Transverse colon (tissue), 4 donors: ENCODE data around the gene RAB4A. TPM values are rescaled to one million over a fixed set of nuclear protein-coding genes. Genes with fewer than 3 reads are reported as not detected.

ENCODE experiments used
- DNase-seq: peaks from one replicate; pipeline ENCODE4 v3.0.0-alpha.2; 2019
- H3K27ac ChIP-seq, 4 donors: fragments of 200-600 bp; sonication (generic); 2 replicates each; pipeline ENCODE4 v1.5.1; 2016 to 2018; ENCODE audit warnings: inconsistent platforms in 4 of 4
- H3K27me3 ChIP-seq: fragments of 200-600 bp; sonication (generic); 2 replicates; pipeline ENCODE4 v1.5.1; 2017; ENCODE audit warnings: inconsistent platforms
- H3K36me3 ChIP-seq, 4 donors: fragments of 200-600 bp; sonication (generic); 2 replicates each; pipeline ENCODE4 v1.5.1; 2017 to 2019; ENCODE audit warnings: inconsistent platforms in 4 of 4
- H3K4me1 ChIP-seq, 4 donors: fragments of 200-600 bp; sonication (generic); 2 replicates each; pipeline ENCODE4 v1.5.1; 2017 to 2020; ENCODE audit warnings: inconsistent platforms in 4 of 4
- H3K4me3 ChIP-seq, 4 donors: fragments of 200-600 bp; sonication (generic); 1 replicate in 1 of 4; 2 replicates in 3 of 4; pipeline versions ENCODE4 v1.5.1 to v1.6.1; 2017 to 2019; ENCODE audit warnings: inconsistent platforms in 4 of 4
- H3K9me3 ChIP-seq, 2 donors: fragments of 200-600 bp; sonication (generic); 2 replicates each; pipeline ENCODE4 v1.5.1; 2017 to 2019; ENCODE audit warnings: inconsistent platforms in 2 of 2
- EP300 ChIP-seq: sonication (generic); formaldehyde crosslinking; IDR thresholded peaks from one replicate; pipeline ENCODE4 v1.6.1; 2017; ENCODE audit warnings: antibody characterized with exemption, low read depth
- POLR2A ChIP-seq: fragments of 450-650 bp; IDR thresholded peaks from one replicate; pipeline ENCODE4 v1.6.1; 2016; ENCODE audit warnings: antibody characterized with exemption, mild to moderate bottlenecking, moderate library complexity
- POLR2AphosphoS5 ChIP-seq, 3 donors: sonication (generic); formaldehyde crosslinking; IDR thresholded peaks; one replicate each; pipeline ENCODE4 v1.6.1; 2016; ENCODE audit warnings: antibody characterized with exemption in 3 of 3
- WGBS, 2 donors: methylation state at CpG; one replicate each; pipeline ENCODE4 v1.1.5; 2018; ENCODE audit warnings: low coverage in 1 of 2; 5-methylcytosine and 5-hydroxymethylcytosine counted together
- in situ Hi-C, 4 donors: fragments of 200-750 bp; cut with MboI; loops; one replicate each; pipeline versions ENCODE4 v1.15.0 to v1.15.1; 2017; ENCODE audit warnings: low sequenced_read_pairs in 3 of 4, low pct_ligation_motif_present in 1 of 4, low pct_unique_long_range_greater_than_20kb in 1 of 4
- intact Hi-C: fragments of 100-400 bp; cut with DNase I; formaldehyde crosslinking; loops from one replicate; pipeline ENCODE4 v1.15.1; 2023; ENCODE audit warnings: low total_unique reads
- total RNA-seq, 4 donors: library from RNA; depleted of rRNA; stranded (reverse); fragments of >200 nt; gene quantifications; one replicate each; pipeline ENCODE4 v1.1.0, GENCODE V29; 2016
- TF ChIP-seq, protein P1 (sequence below), 5 experiments: fragments of 200-600 bp in 3 of 5; fragments of 450-650 bp in 2 of 5; sonication (generic) in 3 of 5; IDR thresholded peaks; 1 replicate in 2 of 5; 2 replicates in 3 of 5; pipeline ENCODE4 v1.5.1; 2016 to 2017; ENCODE audit warnings: antibody characterized with exemption in 5 of 5, inconsistent platforms in 3 of 5, mild to moderate bottlenecking in 2 of 5, moderate library complexity in 1 of 5

The RAB4A gene
- total RNA-seq, 4 donors from 2014 or later, result 7.4 to 56.9 (median 28.0) TPM

DNA sequence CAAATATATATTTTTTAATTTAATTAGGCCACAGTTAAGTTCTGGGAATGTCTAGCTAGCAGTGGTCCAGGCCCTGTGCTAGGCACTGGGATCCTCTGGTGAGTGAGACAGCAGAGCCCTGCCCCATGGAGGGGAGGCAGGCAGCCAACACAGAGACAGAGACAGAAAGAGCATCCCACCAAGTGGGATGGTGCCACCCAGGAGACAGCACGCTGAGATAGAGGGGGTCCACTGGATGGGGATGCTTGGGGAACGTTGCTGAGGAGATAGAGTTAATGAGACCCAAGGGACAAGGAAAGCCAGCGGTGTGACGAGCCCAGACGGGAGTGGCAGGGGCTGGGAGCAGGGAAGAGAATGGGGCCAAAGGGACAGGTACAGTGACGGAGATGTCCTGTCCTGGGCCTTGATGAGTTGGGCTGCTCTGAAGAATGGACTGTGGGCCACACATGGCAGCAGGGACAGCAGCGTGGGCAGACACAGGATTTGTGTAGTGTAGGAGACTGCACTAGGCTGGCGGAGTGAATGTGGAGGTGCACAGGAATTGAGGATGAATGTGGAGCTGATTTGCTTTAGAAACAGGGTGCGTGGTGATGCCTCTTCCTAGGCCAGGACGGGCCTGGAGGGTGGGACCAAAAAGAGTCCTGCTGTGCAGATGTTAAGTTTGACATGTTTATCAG is 22.8 kb downstream of the RAB4A start:
- Histone ChIP-seq H3K36me3 (peaks cover 0 to 30% (median 5%) of the 10 kb centered on the region in 4 donors), H3K9me3 (no peaks in the 10 kb centered on the region), H3K27ac (no peak overlapping the region), H3K27me3 (no peaks in the 10 kb centered on the region), H3K4me1 (peaks cover 0 to 7% (median 0%) of the 10 kb centered on the region in 4 donors), H3K4me3 (no peak overlapping the region)
- no peak for DNase-seq
- WGBS, 2 donors, result 89 to 93% methylated on average over 5 to 10 of the region's 10 CpGs
- TF ChIP-seq, protein P1, sequence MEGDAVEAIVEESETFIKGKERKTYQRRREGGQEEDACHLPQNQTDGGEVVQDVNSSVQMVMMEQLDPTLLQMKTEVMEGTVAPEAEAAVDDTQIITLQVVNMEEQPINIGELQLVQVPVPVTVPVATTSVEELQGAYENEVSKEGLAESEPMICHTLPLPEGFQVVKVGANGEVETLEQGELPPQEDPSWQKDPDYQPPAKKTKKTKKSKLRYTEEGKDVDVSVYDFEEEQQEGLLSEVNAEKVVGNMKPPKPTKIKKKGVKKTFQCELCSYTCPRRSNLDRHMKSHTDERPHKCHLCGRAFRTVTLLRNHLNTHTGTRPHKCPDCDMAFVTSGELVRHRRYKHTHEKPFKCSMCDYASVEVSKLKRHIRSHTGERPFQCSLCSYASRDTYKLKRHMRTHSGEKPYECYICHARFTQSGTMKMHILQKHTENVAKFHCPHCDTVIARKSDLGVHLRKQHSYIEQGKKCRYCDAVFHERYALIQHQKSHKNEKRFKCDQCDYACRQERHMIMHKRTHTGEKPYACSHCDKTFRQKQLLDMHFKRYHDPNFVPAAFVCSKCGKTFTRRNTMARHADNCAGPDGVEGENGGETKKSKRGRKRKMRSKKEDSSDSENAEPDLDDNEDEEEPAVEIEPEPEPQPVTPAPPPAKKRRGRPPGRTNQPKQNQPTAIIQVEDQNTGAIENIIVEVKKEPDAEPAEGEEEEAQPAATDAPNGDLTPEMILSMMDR (IDR thresholded peaks at IDR 0.05), result no peak
- no peak for TF ChIP-seq POLR2AphosphoS5 (IDR thresholded peaks at IDR 0.05)
- TF ChIP-seq EP300, result no peak
- in situ Hi-C loops, result no loop called here
- intact Hi-C loops, result no loop called here

DNA sequence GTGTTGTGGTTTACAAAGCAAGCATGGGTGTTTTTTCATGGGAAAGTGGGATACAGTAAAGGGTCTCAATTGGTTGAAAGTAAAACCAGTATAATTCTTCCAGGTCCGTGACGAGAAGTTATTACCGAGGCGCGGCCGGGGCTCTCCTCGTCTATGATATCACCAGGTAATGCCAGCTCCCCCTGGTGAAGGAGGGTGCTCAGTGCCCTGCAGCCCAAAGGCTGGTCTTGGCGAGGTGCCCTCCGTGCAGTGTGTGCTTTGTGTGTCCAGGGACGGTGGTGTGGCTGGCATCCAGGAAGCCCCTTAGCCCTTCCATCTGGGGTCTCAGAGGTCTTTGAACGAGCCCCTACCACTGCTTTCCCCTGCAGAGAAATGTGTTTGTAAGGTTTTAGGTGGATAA is 24.8 kb downstream of the RAB4A start:
- TF ChIP-seq EP300, result no peak
- TF ChIP-seq, protein P1 (IDR thresholded peaks at IDR 0.05), result peak in 4 of 5 experiments; percentile 30 to 40 (median 32)
- in situ Hi-C loops, result no loop called here
- no peaks in the 10 kb centered on the region for H3K9me3 ChIP-seq
- H3K4me3 ChIP-seq, result no peak overlapping the region
- 64% methylated on average over 11 of the region's 11 CpGs; no CpG with 5 or more reads in 1 of the 2 donors for WGBS, 2 donors
- H3K4me1 ChIP-seq, result no peaks in the 10 kb centered on the region
- no peak overlapping the region for H3K27ac ChIP-seq
- H3K27me3 ChIP-seq, result no peaks in the 10 kb centered on the region
- peak; percentile 64 for DNase-seq
- intact Hi-C loops, result no loop called here
- H3K36me3 ChIP-seq, result peaks cover 0 to 29% (median 9%) of the 10 kb centered on the region in 4 donors

DNA sequence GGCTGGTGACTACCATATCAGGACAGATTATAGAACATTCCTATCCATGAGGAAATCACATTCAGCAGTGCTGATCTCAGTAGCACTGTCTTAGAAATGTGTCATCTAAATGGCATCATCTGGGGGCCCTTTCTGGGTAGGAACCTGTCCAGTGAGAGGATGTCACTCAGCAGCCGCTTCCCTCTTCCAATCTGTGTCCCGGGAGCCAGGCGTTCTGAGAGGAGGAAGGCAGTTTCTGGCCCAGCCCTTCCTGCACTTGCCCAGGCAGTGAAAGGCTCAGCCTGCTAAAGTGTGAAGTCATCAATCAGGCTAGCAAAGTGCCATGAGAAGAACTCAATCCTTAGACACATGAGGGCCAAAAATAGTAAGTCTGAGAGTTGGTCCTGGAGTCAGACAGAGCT is 25.6 kb downstream of the RAB4A start:
- intact Hi-C loops (no loop called here), in situ Hi-C loops (no loop called here)
- Histone ChIP-seq H3K4me1 (no peaks in the 10 kb centered on the region), H3K27ac (no peak overlapping the region), H3K36me3 (peaks cover 0 to 21% (median 9%) of the 10 kb centered on the region in 4 donors), H3K4me3 (no peak overlapping the region), H3K27me3 (no peaks in the 10 kb centered on the region), H3K9me3 (no peaks in the 10 kb centered on the region)
- no peak for DNase-seq
- 84% methylated on average over 3 of the region's 3 CpGs; no CpG with 5 or more reads in 1 of the 2 donors for whole genome bisulfite sequencing, 2 donors
- TF ChIP-seq, protein P1 (IDR thresholded peaks at IDR 0.05), result no peak
- TF ChIP-seq POLR2AphosphoS5 (IDR thresholded peaks at IDR 0.05) (no peak), POLR2A (no peak), EP300 (no peak)

DNA sequence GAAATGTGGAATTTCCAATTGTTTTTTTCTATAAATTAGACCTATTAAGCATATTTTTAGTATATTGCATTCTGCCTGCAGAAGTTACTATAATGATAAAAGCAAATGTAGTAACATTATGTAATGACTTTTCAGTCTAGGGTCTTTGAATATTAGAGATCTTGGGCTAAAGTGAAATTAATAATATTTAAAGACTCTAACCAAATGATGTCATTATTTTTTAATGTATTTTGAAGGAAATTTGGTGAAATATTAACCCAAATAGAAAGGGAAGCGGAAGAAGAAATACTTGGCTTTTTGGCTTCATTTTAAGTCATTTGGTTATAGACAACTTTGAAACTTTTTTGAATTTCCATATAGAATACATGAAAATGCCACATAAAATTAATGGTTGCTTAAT is 26.8 kb downstream of the RAB4A start:
- no peaks in the 10 kb centered on the region for H3K9me3 ChIP-seq
- no peak for DNase-seq
- WGBS, 2 donors, result 95% methylated on average over 1 of the region's 1 CpG
- in situ Hi-C loops (no loop called here), intact Hi-C loops (no loop called here)
- H3K4me1 ChIP-seq, result no peaks in the 10 kb centered on the region
- H3K4me3 ChIP-seq, result no peak overlapping the region
- H3K27ac ChIP-seq, result no peak overlapping the region
- H3K27me3 ChIP-seq, result no peaks in the 10 kb centered on the region
- TF ChIP-seq EP300 (no peak), POLR2AphosphoS5 (IDR thresholded peaks at IDR 0.05) (no peak), POLR2A (no peak)
- TF ChIP-seq, protein P1 (IDR thresholded peaks at IDR 0.05), result no peak
- peaks cover 0 to 23% (median 10%) of the 10 kb centered on the region in 4 donors for H3K36me3 ChIP-seq
